BLaER1 (cell line): ENCODE data around the gene PRPF31.

Experiments
- H3K27ac ChIP-seq: shearing (Covaris generic); formaldehyde crosslinking; 2 replicates; pipeline ENCODE4 v1.8.1; 2022
- H3K27me3 ChIP-seq: shearing (Covaris generic); formaldehyde crosslinking; 2 replicates; pipeline ENCODE4 v1.8.1; 2022
- H3K36me3 ChIP-seq: shearing (Covaris generic); formaldehyde crosslinking; 2 replicates; pipeline ENCODE4 v1.8.1; 2022
- H3K4me1 ChIP-seq: shearing (Covaris generic); formaldehyde crosslinking; 2 replicates; pipeline ENCODE4 v1.8.1; 2022
- H3K4me2 ChIP-seq: shearing (Covaris generic); formaldehyde crosslinking; 2 replicates; pipeline ENCODE4 v1.8.1; 2022
- H3K4me3 ChIP-seq: shearing (Covaris generic); formaldehyde crosslinking; 2 replicates; pipeline ENCODE4 v1.8.1; 2022
- H3K9ac ChIP-seq: shearing (Covaris generic); formaldehyde crosslinking; 2 replicates; pipeline ENCODE4 v1.8.1; 2022
- H3K9me3 ChIP-seq: shearing (Covaris generic); formaldehyde crosslinking; 2 replicates; pipeline ENCODE4 v1.8.1; 2022
- H4K20me1 ChIP-seq: shearing (Covaris generic); formaldehyde crosslinking; 2 replicates; pipeline ENCODE4 v1.8.1; 2022
- Cebpa-rat ChIP-seq: shearing (Covaris generic); IDR thresholded peaks from 2 replicates; pipeline ENCODE4 v1.8.1; 2022

The PRPF31 gene

DNA sequence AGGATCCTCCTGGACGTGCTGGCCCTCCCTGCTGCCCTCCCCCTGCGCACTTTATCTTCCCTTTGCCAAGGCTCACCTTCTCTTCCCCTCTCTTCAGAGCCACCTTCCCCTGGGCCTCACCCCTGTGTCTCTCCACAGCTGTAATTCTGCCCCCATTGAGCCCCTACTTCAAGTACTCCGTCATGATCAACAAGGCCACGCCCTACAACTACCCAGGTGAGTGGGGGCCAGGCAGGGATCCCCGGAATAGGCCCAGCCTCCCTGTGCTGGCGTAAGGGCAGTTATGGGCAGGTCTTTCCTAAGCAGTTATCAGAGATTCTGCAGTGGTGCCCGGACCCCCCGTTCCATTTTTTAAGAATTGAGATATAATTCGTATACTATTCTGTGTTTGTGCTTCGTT lies 9.8 kb upstream of the PRPF31 start:
- peaks cover 57% of the 10 kb centered on the region for H3K36me3 ChIP-seq

DNA sequence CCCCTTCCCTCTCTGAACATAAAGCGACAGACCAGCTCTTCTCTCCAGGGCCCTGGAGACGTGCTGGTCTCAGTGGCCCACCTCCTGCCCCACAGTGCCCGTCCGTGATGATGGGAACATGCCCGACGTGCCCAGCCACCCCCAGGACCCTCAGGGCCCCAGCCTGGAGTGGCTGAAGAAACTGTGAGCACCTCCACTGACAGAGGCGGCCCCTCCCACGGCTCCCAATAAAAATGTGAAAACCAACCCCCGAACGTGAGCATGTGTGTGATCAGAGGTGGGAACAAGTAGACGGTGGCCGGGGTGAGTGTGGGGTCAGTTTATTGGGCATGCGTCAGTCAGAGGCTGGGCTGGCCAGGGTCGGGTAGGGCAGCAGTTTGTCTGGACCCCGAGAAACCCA lies 8.8 kb upstream of the PRPF31 start:
- H3K4me3 ChIP-seq = no peak overlapping the region
- no peak overlapping the region for H3K9ac ChIP-seq
- peaks cover 47% of the 10 kb centered on the region for H4K20me1 ChIP-seq
- H3K36me3 ChIP-seq = peaks cover 66% of the 10 kb centered on the region
- no peaks in the 10 kb centered on the region for H3K9me3 ChIP-seq
- no peak overlapping the region for H3K27ac ChIP-seq
- no peak for TF ChIP-seq Cebpa-rat
- no peak overlapping the region for H3K4me2 ChIP-seq
- H3K27me3 ChIP-seq = no peaks in the 10 kb centered on the region
- peaks cover 22% of the 10 kb centered on the region for H3K4me1 ChIP-seq

More for the DNA sequence above, 9.8 kb upstream of the PRPF31 start:
- Histone ChIP-seq H3K9ac (no peak overlapping the region), H3K4me1 (peaks cover 30% of the 10 kb centered on the region), H4K20me1 (peaks cover 42% of the 10 kb centered on the region), H3K9me3 (no peaks in the 10 kb centered on the region), H3K27me3 (no peaks in the 10 kb centered on the region), H3K27ac (no peak overlapping the region), H3K4me2 (no peak overlapping the region), H3K4me3 (no peak overlapping the region)
- TF ChIP-seq Cebpa-rat = no peak

DNA sequence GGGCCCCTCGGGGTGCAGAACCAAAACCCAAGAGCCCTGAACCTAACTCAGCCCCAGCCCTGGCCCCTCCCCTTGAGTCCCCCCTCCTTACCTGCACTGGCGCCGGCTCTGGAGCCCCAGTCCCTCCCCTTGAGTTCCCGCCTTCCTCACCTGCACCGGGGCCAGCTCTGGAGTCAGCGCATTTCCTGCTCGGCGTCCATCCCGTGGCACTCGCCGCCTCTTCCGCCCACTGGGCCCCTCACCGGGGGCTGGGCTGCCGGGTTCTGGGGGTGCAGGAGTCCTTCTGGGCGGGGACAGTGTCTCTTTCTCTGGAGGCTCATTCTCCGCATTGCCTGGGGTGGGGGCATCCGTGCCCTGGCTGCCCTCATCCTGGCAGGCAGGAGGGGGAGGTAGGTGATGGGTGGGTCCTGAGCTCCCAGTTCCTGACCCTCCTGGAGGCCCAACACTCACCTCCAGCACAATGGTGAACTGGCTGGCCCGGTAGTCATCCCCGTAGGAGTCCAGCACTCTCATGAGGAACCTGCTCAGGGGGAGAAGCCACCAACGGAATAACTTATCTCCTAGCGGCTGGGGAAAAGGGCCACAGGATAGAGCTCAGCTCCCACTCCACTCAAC lies 7.6 kb upstream of the PRPF31 start:
- Histone ChIP-seq H3K4me3 (no peak overlapping the region), H3K36me3 (peaks cover 79% of the 10 kb centered on the region), H3K4me2 (no peak overlapping the region), H3K27me3 (no peaks in the 10 kb centered on the region), H3K4me1 (peaks cover 14% of the 10 kb centered on the region), H4K20me1 (peaks cover 47% of the 10 kb centered on the region), H3K9ac (no peak overlapping the region), H3K27ac (no peak overlapping the region), H3K9me3 (no peaks in the 10 kb centered on the region)
- no peak for TF ChIP-seq Cebpa-rat

DNA sequence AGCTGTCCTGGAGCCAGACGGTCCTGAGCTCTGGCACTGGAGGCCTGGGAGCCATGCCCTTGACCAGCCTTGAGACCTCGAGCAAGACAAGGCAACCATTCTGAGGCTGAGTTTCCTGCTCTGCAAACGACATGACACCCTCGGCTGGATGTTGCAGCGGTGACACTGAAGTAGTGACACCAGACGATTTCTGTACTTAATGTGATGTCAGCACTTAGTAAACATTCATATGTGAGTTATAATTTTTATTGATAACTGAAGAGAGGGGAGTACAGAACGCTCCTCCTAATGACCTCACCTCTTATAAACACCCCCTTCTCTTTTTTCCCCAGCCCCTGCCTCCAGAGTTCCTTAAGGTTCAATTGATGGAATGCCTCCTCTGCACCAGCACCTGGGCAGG lies 7.1 kb upstream of the PRPF31 start:
- H3K4me1 ChIP-seq = peaks cover 12% of the 10 kb centered on the region
- no peak overlapping the region for H3K27ac ChIP-seq
- peaks cover 47% of the 10 kb centered on the region for H4K20me1 ChIP-seq
- no peak overlapping the region for H3K4me3 ChIP-seq
- no peaks in the 10 kb centered on the region for H3K9me3 ChIP-seq
- H3K27me3 ChIP-seq = no peaks in the 10 kb centered on the region
- peaks cover 84% of the 10 kb centered on the region for H3K36me3 ChIP-seq
- H3K4me2 ChIP-seq = no peak overlapping the region
- no peak overlapping the region for H3K9ac ChIP-seq
- no peak for TF ChIP-seq Cebpa-rat

DNA sequence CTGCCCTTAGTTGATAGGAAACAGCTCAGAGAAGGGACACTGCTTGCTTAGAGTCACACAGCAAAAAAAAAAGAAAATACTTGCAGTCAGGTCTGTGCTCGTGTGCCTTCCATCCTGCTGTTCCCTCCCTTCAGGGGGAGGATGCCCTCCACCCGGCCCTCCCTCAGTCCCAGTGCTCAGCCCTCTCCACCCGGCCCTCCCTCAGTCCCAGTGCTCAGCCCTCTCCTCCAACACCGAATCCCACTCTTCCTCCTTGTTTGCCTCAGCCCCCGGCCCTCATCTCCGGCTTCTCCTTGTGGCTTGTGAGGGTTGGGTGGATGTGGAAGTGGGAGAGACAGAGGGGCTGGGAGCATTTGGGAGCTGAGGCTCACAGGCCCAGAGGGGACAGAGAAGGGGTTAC lies 5.9 kb upstream of the PRPF31 start:
- Histone ChIP-seq H3K36me3 (peaks cover 87% of the 10 kb centered on the region), H4K20me1 (peaks cover 54% of the 10 kb centered on the region), H3K27me3 (no peaks in the 10 kb centered on the region)

DNA sequence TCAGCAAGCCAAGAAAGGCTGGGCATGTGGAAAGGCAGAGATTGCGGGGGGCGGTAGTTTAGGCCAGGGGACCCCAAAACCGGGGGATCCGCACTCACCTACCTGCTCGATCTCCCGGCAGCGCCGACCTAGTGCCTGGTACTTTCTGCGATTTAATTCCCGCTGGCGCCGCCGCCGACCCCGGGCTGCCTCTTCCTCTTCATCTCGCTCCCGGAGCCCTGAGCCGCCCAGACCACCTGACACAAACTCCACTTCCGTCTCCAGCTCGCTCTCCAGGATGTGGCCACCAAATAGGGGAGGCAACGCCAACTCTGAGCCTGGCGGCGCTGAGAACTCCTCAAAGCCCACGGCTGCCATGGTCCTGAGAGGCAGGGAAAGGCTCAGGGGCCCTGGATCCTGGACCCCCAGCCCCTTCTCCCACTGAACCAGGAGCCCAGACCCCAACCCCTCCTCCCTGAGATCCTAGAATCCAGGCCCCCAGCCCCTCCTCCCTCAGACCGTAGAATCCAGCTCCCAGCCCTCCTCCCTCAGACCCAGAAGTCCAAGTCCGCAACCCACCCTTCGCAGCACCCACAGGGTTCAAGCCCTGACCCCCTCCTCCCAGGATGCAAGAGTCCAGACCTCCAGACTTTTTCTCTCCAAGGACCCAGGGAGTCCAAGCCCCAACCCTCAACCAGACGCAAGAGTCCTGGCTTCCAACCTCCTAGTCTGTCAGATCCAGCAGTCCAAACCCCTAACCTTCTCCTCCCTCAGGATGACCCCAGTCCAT lies 1.0 kb upstream of the PRPF31 start:
- TF ChIP-seq Cebpa-rat = no peak
- Histone ChIP-seq H4K20me1 (peaks cover 38% of the 10 kb centered on the region), H3K4me2 (peak overlapping the region; percentile 94), H3K9me3 (no peaks in the 10 kb centered on the region), H3K4me3 (peak overlapping the region; percentile 94), H3K36me3 (peaks cover 61% of the 10 kb centered on the region), H3K4me1 (peaks cover 24% of the 10 kb centered on the region), H3K27me3 (no peaks in the 10 kb centered on the region), H3K27ac (peak overlapping the region; percentile 91), H3K9ac (peak overlapping the region; percentile 90)

More for the DNA sequence above, 5.9 kb upstream of the PRPF31 start:
- Histone ChIP-seq H3K9me3 (no peaks in the 10 kb centered on the region), H3K4me1 (peaks cover 11% of the 10 kb centered on the region), H3K9ac (no peak overlapping the region), H3K4me3 (no peak overlapping the region), H3K27ac (no peak overlapping the region), H3K4me2 (no peak overlapping the region)
- no peak for TF ChIP-seq Cebpa-rat

DNA sequence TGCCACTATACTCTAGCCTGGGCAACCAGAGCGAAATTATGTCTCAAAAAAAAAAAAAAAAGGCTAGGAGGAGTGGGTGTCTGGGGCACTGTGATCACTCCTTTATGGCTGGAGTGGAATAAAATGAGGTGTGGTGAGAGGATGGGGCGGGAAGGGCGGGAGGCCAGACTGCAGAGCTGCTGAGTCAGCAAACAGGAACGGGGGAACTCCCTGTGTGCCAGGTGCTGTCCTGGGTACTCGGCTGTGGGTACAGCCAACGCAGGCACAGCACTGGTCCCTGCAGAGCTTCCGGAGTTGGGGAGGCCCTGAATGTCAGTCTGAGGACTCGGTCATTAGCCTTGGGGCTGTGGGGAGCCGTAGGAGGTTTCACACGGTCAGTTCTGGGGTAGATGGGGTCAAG lies 5.7 kb downstream of the PRPF31 start:
- H3K27ac ChIP-seq = no peak overlapping the region
- H3K9me3 ChIP-seq = no peaks in the 10 kb centered on the region
- no peak overlapping the region for H3K9ac ChIP-seq
- no peak overlapping the region for H3K4me3 ChIP-seq
- peaks cover 11% of the 10 kb centered on the region for H3K4me1 ChIP-seq
- H3K36me3 ChIP-seq = peaks cover 86% of the 10 kb centered on the region
- H3K4me2 ChIP-seq = no peak overlapping the region
- H4K20me1 ChIP-seq = 0 out of 2 replicates have a peak, but pooled peaks cover 14% of the 10 kb centered on the region
- no peaks in the 10 kb centered on the region for H3K27me3 ChIP-seq
- no peak for TF ChIP-seq Cebpa-rat

DNA sequence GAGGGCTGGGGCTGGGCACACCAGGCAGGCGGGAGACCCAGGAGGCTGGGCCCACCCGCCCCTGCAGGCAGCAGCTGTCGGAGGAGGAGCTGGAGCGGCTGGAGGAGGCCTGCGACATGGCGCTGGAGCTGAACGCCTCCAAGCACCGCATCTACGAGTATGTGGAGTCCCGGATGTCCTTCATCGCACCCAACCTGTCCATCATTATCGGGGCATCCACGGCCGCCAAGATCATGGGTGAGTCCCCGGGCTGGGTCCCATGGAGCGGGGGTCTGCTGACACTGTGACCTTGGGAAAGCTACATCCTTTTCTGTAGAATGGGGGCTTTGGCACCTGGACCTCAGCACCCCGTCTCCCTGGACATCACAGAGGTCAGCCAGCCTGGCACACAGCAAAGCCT lies 8.1 kb downstream of the PRPF31 start:
- H3K4me2 ChIP-seq = no peak overlapping the region
- no peak overlapping the region for H3K27ac ChIP-seq
- H3K27me3 ChIP-seq = no peaks in the 10 kb centered on the region
- H3K4me1 ChIP-seq = no peaks in the 10 kb centered on the region
- no peak overlapping the region for H3K4me3 ChIP-seq
- H4K20me1 ChIP-seq = no peaks in the 10 kb centered on the region
- no peak for TF ChIP-seq Cebpa-rat
- no peak overlapping the region for H3K9ac ChIP-seq
- no peaks in the 10 kb centered on the region for H3K9me3 ChIP-seq
- peaks cover 100% of the 10 kb centered on the region for H3K36me3 ChIP-seq

DNA sequence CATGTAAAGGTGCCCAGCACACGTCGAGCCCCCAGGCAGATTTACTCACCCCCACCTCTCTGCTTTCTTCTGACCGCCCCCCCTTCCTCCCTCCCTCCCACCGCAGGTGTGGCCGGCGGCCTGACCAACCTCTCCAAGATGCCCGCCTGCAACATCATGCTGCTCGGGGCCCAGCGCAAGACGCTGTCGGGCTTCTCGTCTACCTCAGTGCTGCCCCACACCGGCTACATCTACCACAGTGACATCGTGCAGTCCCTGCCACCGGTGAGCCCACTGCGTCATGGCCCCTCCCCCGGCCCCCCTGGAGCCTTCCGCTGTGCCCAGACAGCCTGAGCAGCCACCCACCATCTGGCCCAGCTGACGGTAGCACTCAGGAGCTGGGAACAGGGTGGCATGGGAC lies 8.8 kb downstream of the PRPF31 start:
- no peak overlapping the region for H3K27ac ChIP-seq
- TF ChIP-seq Cebpa-rat = no peak
- H3K4me3 ChIP-seq = no peak overlapping the region
- H4K20me1 ChIP-seq = no peaks in the 10 kb centered on the region
- H3K4me2 ChIP-seq = no peak overlapping the region
- peaks cover 100% of the 10 kb centered on the region for H3K36me3 ChIP-seq
- H3K27me3 ChIP-seq = no peaks in the 10 kb centered on the region
- H3K9ac ChIP-seq = no peak overlapping the region
- H3K4me1 ChIP-seq = no peaks in the 10 kb centered on the region
- H3K9me3 ChIP-seq = no peaks in the 10 kb centered on the region

DNA sequence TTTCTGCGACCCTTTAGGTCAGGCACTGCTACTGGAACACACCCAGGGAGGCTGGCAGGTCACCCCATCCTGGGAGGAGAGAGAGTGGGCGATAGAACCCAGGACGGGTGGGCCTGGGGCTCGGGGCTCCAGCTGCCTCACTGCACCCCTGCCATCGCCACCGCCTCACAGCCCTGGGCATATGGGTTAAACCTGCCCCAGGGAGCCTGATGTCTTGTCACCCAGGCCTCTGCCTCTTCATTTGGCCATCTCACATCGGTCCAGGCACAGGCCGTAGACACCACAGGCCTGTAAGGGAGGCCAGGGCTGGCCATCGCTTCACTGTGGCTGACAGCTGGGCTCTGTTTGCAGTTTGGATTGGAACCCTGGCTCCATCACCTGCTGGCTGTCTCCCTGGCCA lies 10.2 kb downstream of the PRPF31 start:
- no peaks in the 10 kb centered on the region for H3K27me3 ChIP-seq
- no peaks in the 10 kb centered on the region for H4K20me1 ChIP-seq
- no peaks in the 10 kb centered on the region for H3K4me1 ChIP-seq
- H3K27ac ChIP-seq = no peak overlapping the region
- no peak overlapping the region for H3K4me2 ChIP-seq
- H3K36me3 ChIP-seq = peaks cover 99% of the 10 kb centered on the region
- no peak overlapping the region for H3K4me3 ChIP-seq
- no peaks in the 10 kb centered on the region for H3K9me3 ChIP-seq
- no peak overlapping the region for H3K9ac ChIP-seq
- no peak for TF ChIP-seq Cebpa-rat
